Sigmoid colon (tissue), 4 donors: Measurements from ENCODE around the gene ETV5.

ENCODE experiments used
- CTCF ChIP-seq, 4 experiments: fragments of 450-650 bp in 3 of 4; fragments of 200-600 bp in 1 of 4; IDR thresholded peaks; one replicate each; pipeline ENCODE4 v1.5.1; 2016 to 2019; ENCODE audit warnings: antibody characterized with exemption in 4 of 4, mild to moderate bottlenecking in 3 of 4, moderate library complexity in 2 of 4
- EP300 ChIP-seq, 4 donors: sonication (generic); formaldehyde crosslinking; IDR thresholded peaks; one replicate each; pipeline ENCODE4 v1.6.1; 2017; ENCODE audit warnings: antibody characterized with exemption in 4 of 4
- POLR2A ChIP-seq, 2 donors: fragments of 450-650 bp; IDR thresholded peaks; one replicate each; pipeline ENCODE4 v1.6.1; 2016; ENCODE audit warnings: antibody characterized with exemption in 2 of 2, mild to moderate bottlenecking in 2 of 2, moderate library complexity in 2 of 2

- TF ChIP-seq POLR2A (IDR thresholded peaks at IDR 0.05) (no peak), CTCF (IDR thresholded peaks at IDR 0.05) (no peak), EP300 (IDR thresholded peaks at IDR 0.05) (no peak)
Observed at GRCh38 chr3:186105543-186105942, 3.3 kb downstream of the ETV5 start.
